Measurements from ENCODE around the gene PCBP2. TPM values are rescaled to one million over a fixed set of nuclear protein-coding genes. Genes with fewer than 3 reads are reported as not detected.

PCBP2 gene
- total RNA-seq, 4 donors from 2014 or later = 622 to 768 (median 702) TPM

- no peak for TF ChIP-seq CTCF (IDR thresholded peaks at IDR 0.05; ENCODE audit: low read depth)
Measured at GRCh38 chr12:53456654-53457366, 4.9 kb downstream of the PCBP2 start.

GRCh38 chr12:53459097-53459496, 7.2 kb downstream of the PCBP2 start:
- TF ChIP-seq CTCF (IDR thresholded peaks at IDR 0.05; ENCODE audit: low read depth) = no peak

GRCh38 chr12:53461059-53461458, 9.2 kb downstream of the PCBP2 start:
- TF ChIP-seq CTCF (IDR thresholded peaks at IDR 0.05; ENCODE audit: low read depth) = no peak

- no peak for TF ChIP-seq CTCF (IDR thresholded peaks at IDR 0.05; ENCODE audit: low read depth)
Measured at GRCh38 chr12:53461591-53461990, 9.7 kb downstream of the PCBP2 start.

GRCh38 chr12:53462935-53463334, 11.0 kb downstream of the PCBP2 start:
- no peak for TF ChIP-seq CTCF (IDR thresholded peaks at IDR 0.05; ENCODE audit: low read depth)

GRCh38 chr12:53463802-53464560, 12.1 kb downstream of the PCBP2 start:
- TF ChIP-seq CTCF (IDR thresholded peaks at IDR 0.05; ENCODE audit: low read depth) = no peak

GRCh38 chr12:53464685-53465418, 12.9 kb downstream of the PCBP2 start:
- no peak for TF ChIP-seq CTCF (IDR thresholded peaks at IDR 0.05; ENCODE audit: low read depth)

Measured in subcutaneous adipose tissue (tissue), 4 donors.